Kidney epithelial cell (primary cell): ENCODE results near the gene KHDC1. TPM values are rescaled to one million over a fixed set of nuclear protein-coding genes. Genes with fewer than 3 reads are reported as not detected.
A peak's percentile ranks its signal among the peaks of the same experiment; 100 is the strongest.
"Not testable (repeated sequence)": the region's sequence is repeated elsewhere in the genome, so short reads cannot be mapped to it uniquely, and the experiment has no call there.

Experiments
- DNase-seq: peaks from one replicate; pipeline ENCODE4 v3.0.0-alpha.2; 2010; ENCODE audit warnings: low read depth
- H3K27me3 ChIP-seq: 2 replicates; pipeline ENCODE4 v1.6.0; 2011; ENCODE audit warnings: low read length; ENCODE audit not compliant: control insufficient read depth, insufficient read depth
- H3K36me3 ChIP-seq: 2 replicates; pipeline ENCODE4 v1.5.1; 2011; ENCODE audit warnings: low read length; ENCODE audit not compliant: control insufficient read depth, insufficient read depth
- H3K4me3 ChIP-seq: 2 replicates; pipeline ENCODE4 v1.5.1; 2011; ENCODE audit warnings: low read depth, mild to moderate bottlenecking, control low read depth, low read length
- total RNA-seq: library from RNA; depleted of rRNA; stranded (reverse); fragments of >200 nt; gene quantifications from 2 replicates; pipeline ENCODE4 v1.2.3, GENCODE V29; 2015
- TF ChIP-seq, protein P1 (sequence below): IDR thresholded peaks from 2 replicates; pipeline ENCODE4 v1.5.1; 2011; ENCODE audit warnings: mild to moderate bottlenecking, moderate library complexity, low read length, control low read depth, inconsistent platforms; ENCODE audit not compliant: insufficient read depth, poor library complexity, severe bottlenecking

KHDC1 gene, protein sequence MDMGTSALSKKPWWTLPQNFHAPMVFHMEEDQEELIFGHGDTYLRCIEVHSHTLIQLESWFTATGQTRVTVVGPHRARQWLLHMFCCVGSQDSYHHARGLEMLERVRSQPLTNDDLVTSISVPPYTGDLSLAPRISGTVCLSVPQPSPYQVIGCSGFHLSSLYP
- 2.9 and 3.3 TPM in 2 replicates for total RNA-seq

DNA sequence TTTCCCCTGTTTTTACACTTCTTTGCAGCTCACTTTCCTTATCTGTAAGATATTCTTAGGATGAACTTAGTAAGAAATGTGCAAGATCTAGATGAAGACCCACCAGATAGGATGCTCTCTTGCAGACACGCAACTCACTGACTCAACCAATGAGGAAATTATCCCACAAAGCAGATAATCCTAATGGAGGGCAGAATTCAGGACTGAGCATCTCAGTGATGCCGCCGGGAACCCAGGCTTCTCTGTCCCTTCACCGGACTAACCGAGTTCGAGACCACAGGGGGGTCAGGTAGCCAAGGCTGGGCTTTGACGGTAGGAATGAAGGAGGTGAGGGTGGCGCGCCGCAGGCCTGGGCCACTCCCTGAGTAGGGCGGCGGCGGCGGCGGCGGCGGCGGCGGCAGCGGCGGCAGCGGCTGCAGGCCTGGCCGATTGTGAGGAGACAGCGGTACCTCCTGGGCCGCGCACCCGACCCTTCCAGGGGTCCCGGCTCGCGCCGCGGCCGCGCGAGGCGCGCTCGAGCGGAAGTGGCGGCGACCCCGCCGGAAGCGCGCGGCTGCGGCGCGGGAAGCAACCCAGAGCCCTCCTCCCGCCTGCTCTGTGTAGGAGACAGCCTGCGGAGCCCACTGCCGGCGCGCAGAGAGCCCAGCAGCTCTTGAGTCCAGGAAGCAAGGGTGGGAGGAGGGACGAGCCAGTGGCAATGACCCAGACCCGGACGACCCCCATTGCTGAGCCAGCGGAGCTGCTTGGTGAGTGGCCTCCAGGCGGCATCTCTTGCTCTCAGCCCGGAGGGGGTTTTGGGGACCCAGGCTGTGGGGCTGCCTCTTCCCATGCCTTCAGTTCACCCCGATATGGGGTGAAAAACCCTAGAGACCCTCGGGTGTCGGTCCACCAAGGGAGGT, at the start of gene KHDC1:
KHDC1 (minus strand) TSS at position 526 of the 899 bp plus-strand sequence. CDS start 20,679 bp downstream, outside the sequence.
- Histone ChIP-seq H3K4me3 (peak within 1 kb of the TSS; percentile 70), H3K36me3 (no peaks in the 10 kb centered on the region), H3K27me3 (no peaks in the 10 kb centered on the region)
- TF ChIP-seq, protein P1, sequence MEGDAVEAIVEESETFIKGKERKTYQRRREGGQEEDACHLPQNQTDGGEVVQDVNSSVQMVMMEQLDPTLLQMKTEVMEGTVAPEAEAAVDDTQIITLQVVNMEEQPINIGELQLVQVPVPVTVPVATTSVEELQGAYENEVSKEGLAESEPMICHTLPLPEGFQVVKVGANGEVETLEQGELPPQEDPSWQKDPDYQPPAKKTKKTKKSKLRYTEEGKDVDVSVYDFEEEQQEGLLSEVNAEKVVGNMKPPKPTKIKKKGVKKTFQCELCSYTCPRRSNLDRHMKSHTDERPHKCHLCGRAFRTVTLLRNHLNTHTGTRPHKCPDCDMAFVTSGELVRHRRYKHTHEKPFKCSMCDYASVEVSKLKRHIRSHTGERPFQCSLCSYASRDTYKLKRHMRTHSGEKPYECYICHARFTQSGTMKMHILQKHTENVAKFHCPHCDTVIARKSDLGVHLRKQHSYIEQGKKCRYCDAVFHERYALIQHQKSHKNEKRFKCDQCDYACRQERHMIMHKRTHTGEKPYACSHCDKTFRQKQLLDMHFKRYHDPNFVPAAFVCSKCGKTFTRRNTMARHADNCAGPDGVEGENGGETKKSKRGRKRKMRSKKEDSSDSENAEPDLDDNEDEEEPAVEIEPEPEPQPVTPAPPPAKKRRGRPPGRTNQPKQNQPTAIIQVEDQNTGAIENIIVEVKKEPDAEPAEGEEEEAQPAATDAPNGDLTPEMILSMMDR = no peak
- DNase-seq = no peak

GRCh38 chr6:73310503-73310845, 47.5 kb upstream of the KHDC1 start:
- H3K36me3 ChIP-seq, DNase-seq, H3K27me3 ChIP-seq: not testable (repeated sequence)
- H3K4me3 ChIP-seq = peak overlapping the region; percentile 68

- Histone ChIP-seq H3K27me3 (peaks cover 5% of the 10 kb centered on the region), H3K4me3 (peak overlapping the region; percentile 68), H3K36me3 (no peaks in the 10 kb centered on the region)
- no peak for DNase-seq
- TF ChIP-seq, protein P1 = peak; percentile 84
These were observed 46.9 kb upstream of the KHDC1 start for GRCh38 chr6:73309785-73310502.

- H3K36me3 ChIP-seq = no peaks in the 10 kb centered on the region
- TF ChIP-seq, protein P1 = no peak
- no peaks in the 10 kb centered on the region for H3K27me3 ChIP-seq
- no peak for DNase-seq
- peak overlapping the region; percentile 68 for H3K4me3 ChIP-seq
These were observed 46.5 kb upstream of the KHDC1 start for GRCh38 chr6:73309535-73309784.

DNA sequence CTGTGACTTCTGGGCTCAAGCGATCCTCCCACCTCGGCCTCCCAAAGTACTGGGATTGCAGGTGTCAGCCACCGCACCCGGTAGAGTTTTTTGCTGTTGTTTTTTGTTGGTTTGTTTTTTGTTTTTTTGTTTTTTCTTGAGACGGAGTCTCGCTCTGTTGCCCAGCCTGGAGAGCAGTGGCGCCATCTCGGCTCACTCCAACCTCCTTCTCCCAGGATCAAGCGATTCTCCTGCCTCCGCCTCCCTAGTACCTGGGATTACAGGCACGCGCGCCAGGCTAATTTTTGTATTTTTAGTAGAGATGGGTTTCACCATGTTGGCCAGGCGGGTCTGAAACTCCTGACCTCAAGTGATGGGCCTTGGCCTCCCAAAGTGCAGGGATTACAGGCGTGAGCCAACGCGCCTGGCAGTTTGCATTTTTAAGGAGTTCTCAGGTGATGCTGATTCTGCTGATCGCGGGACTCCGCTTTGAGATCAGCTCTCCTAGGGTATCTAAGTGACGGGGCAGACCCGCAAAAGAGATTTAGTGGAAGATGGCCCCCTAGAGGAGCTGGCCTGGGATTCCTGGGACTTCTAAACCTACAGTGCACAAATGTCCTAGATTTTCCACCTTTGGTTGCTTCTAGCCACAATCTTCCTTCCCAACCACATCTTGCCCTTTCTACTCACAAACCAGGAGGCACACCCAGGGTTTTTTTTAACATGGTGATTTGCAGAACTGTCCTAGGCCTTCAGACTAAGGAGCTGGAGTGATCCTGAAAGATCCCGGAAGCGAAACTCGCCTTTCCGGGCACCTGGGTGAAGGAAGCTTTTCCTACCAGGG, 45.9 kb upstream of the KHDC1 start:
- no peak for DNase-seq
- TF ChIP-seq, protein P1 = peak; percentile 35

GRCh38 chr6:73303773-73304172, 40.8 kb upstream of the KHDC1 start:
- DNase-seq, H3K4me3 ChIP-seq, H3K36me3 ChIP-seq, H3K27me3 ChIP-seq: not testable (repeated sequence)

More for the DNA sequence above, 45.9 kb upstream of the KHDC1 start:
- Histone ChIP-seq H3K4me3 (peak overlapping the region; percentile 68), H3K36me3 (no peaks in the 10 kb centered on the region), H3K27me3 (no peaks in the 10 kb centered on the region)
